ENCODE results near the gene LYPD6.

Gene LYPD6

DNA sequence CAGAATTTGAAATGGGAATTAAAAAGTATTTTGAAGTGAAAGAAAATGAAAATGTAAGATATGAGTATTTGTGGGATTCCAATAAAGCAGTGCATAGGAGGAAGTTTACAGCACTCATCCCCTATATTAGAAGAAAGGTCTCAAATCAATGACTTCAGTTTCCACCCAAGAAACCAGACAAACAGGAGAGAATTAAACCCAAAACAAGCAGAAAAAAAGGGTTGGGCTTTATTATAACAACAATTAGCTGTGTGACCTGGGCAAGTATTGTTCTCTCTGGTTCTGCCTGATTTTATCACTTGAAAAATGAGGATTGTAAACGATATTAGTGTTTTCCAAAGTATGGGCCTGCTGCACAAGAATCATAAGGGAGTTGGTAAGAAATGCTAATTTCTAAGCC, 18.3 kb upstream of the LYPD6 start:
- TF ChIP-seq SPI1 (IDR thresholded peaks at IDR 0.05; ENCODE audit: borderline replicate concordance, low read depth): no peak
- TF ChIP-seq GABPA (IDR thresholded peaks at IDR 0.05; ENCODE audit: low read depth): no peak
- TF ChIP-seq, protein P1, sequence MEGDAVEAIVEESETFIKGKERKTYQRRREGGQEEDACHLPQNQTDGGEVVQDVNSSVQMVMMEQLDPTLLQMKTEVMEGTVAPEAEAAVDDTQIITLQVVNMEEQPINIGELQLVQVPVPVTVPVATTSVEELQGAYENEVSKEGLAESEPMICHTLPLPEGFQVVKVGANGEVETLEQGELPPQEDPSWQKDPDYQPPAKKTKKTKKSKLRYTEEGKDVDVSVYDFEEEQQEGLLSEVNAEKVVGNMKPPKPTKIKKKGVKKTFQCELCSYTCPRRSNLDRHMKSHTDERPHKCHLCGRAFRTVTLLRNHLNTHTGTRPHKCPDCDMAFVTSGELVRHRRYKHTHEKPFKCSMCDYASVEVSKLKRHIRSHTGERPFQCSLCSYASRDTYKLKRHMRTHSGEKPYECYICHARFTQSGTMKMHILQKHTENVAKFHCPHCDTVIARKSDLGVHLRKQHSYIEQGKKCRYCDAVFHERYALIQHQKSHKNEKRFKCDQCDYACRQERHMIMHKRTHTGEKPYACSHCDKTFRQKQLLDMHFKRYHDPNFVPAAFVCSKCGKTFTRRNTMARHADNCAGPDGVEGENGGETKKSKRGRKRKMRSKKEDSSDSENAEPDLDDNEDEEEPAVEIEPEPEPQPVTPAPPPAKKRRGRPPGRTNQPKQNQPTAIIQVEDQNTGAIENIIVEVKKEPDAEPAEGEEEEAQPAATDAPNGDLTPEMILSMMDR (IDR thresholded peaks at IDR 0.05; ENCODE audit: insufficient read depth, low read length): no peak
- no peak for TF ChIP-seq POLR2AphosphoS5 (IDR thresholded peaks at IDR 0.05; ENCODE audit: low read depth)
- TF ChIP-seq, protein P2, sequence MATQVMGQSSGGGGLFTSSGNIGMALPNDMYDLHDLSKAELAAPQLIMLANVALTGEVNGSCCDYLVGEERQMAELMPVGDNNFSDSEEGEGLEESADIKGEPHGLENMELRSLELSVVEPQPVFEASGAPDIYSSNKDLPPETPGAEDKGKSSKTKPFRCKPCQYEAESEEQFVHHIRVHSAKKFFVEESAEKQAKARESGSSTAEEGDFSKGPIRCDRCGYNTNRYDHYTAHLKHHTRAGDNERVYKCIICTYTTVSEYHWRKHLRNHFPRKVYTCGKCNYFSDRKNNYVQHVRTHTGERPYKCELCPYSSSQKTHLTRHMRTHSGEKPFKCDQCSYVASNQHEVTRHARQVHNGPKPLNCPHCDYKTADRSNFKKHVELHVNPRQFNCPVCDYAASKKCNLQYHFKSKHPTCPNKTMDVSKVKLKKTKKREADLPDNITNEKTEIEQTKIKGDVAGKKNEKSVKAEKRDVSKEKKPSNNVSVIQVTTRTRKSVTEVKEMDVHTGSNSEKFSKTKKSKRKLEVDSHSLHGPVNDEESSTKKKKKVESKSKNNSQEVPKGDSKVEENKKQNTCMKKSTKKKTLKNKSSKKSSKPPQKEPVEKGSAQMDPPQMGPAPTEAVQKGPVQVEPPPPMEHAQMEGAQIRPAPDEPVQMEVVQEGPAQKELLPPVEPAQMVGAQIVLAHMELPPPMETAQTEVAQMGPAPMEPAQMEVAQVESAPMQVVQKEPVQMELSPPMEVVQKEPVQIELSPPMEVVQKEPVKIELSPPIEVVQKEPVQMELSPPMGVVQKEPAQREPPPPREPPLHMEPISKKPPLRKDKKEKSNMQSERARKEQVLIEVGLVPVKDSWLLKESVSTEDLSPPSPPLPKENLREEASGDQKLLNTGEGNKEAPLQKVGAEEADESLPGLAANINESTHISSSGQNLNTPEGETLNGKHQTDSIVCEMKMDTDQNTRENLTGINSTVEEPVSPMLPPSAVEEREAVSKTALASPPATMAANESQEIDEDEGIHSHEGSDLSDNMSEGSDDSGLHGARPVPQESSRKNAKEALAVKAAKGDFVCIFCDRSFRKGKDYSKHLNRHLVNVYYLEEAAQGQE (IDR thresholded peaks at IDR 0.05; ENCODE audit: insufficient replicate concordance, low read depth): no peak
- DNase-seq (ENCODE audit: low read depth in 1 of 2, low spot score in 1 of 2): no peak
- H3K27me3 ChIP-seq (ENCODE audit: insufficient read depth, poor library complexity, severe bottlenecking): peaks cover 8% of the 10 kb centered on the region
- no peak overlapping the region for H3K27ac ChIP-seq (replicated peaks)
- no peak overlapping the region for H3K4me3 ChIP-seq (replicated peaks; ENCODE audit: insufficient read depth, low read length)

DNA sequence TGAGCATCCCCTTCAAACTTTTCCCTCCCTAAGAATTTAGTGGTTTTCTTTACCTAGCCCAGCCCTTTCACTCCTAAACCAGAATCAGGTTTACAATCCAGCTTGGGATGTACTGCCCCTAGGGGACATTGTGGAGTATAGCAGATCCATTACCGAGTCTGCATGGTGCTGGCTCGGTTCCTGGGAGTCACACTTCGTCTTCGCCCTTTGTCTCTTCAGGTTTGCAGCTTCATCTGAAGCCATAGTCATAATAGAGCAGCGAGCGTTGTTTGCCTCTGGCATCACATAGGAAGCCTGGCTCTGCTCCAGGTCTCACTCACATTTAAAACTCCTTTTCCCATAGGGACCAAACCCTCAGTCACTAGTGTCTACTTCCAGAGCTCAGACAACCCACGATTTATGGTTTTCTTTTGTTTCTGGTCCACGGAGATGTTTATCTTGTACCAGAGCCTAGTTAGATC, 16.8 kb upstream of the LYPD6 start:
- H3K27me3 ChIP-seq (ENCODE audit: insufficient read depth, poor library complexity, severe bottlenecking): peaks cover 9% of the 10 kb centered on the region
- H3K4me3 ChIP-seq (replicated peaks; ENCODE audit: insufficient read depth, low read length): no peak overlapping the region
- TF ChIP-seq, protein P1 (IDR thresholded peaks at IDR 0.05; ENCODE audit: insufficient read depth, low read length): peak; percentile 45
- TF ChIP-seq, protein P2 (IDR thresholded peaks at IDR 0.05; ENCODE audit: insufficient replicate concordance, low read depth): no peak
- peak in 1 of 2 experiments; percentile 4 for DNase-seq (ENCODE audit: low read depth in 1 of 2, low spot score in 1 of 2)
- no peak overlapping the region for H3K27ac ChIP-seq (replicated peaks)

DNA sequence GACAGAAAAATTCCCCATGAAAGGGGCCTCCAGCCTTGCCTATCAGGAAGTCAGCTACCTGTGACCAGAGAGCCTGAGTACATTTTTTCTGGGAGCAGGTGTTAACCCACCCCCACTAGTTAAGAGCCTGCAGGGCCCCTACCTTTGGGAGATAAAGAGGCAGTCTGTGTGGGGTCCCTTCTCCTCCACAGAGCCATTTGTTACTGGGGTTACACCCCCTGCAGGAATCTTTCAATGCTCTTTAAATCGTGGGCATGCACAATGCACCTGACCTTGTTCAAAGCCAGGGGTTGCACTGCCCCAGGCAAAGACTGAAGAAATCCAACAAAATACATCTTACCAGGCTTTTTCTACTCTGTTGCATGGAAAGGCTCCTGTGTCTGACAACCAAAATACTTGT, 15.7 kb upstream of the LYPD6 start:
- H3K27ac ChIP-seq (replicated peaks): no peak overlapping the region
- H3K27me3 ChIP-seq (ENCODE audit: insufficient read depth, poor library complexity, severe bottlenecking): peaks cover 9% of the 10 kb centered on the region
- no peak overlapping the region for H3K4me3 ChIP-seq (replicated peaks; ENCODE audit: insufficient read depth, low read length)
- no peak for DNase-seq (ENCODE audit: low read depth in 1 of 2, low spot score in 1 of 2)
- TF ChIP-seq SPI1 (IDR thresholded peaks at IDR 0.05; ENCODE audit: borderline replicate concordance, low read depth) (no peak), POLR2AphosphoS5 (IDR thresholded peaks at IDR 0.05; ENCODE audit: low read depth) (no peak), GABPA (IDR thresholded peaks at IDR 0.05; ENCODE audit: low read depth) (no peak)
- TF ChIP-seq, protein P2 (IDR thresholded peaks at IDR 0.05; ENCODE audit: insufficient replicate concordance, low read depth): no peak
- TF ChIP-seq, protein P1 (IDR thresholded peaks at IDR 0.05; ENCODE audit: insufficient read depth, low read length): no peak

Measured in HL-60 (cell line).